D721Med (cell line): Measurements from ENCODE around the gene TM6SF1.

ENCODE experiments used
- DNase-seq: peaks from one replicate; pipeline ENCODE4 v3.0.0; 2011; ENCODE audit warnings: low spot score; ENCODE audit not compliant: insufficient read length
- FAIRE-seq: peaks from 2 replicates; lab custom pipeline; 2011; peaks lifted over from hg19 to GRCh38; lab: Jason Lieb, UNC
- TF ChIP-seq, protein P1 (sequence below): IDR thresholded peaks from 2 replicates; pipeline ENCODE4 v1.5.1; 2012; ENCODE audit warnings: mild to moderate bottlenecking, control low read depth; ENCODE audit not compliant: insufficient read depth; ENCODE audit errors: missing control alignments

The TM6SF1 gene

DNA sequence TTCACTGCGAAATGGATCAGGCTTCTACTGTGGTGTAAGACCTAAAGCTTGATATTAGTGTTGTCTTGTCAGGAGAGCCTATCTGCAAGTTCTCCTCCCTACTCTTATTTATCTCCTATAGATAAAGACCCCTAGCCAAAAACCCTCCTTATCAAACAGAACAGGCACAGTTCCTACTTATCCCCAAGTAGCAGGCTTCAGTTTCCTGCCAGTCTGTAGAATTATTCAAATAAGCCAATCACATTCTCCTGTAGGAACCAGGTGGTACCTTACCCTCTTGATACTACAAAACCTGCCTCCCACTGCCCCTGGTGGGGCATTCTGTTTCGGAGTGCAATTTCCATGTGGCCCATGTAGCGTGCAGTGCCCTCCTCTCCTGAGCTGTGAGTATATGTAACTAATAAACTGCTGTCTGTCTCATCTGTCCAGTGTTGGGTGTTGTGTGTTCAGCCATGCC is 71.5 kb downstream of the TM6SF1 start:
- no peak for DNase-seq
- FAIRE-seq, result peak; percentile 71
- TF ChIP-seq, protein P1, sequence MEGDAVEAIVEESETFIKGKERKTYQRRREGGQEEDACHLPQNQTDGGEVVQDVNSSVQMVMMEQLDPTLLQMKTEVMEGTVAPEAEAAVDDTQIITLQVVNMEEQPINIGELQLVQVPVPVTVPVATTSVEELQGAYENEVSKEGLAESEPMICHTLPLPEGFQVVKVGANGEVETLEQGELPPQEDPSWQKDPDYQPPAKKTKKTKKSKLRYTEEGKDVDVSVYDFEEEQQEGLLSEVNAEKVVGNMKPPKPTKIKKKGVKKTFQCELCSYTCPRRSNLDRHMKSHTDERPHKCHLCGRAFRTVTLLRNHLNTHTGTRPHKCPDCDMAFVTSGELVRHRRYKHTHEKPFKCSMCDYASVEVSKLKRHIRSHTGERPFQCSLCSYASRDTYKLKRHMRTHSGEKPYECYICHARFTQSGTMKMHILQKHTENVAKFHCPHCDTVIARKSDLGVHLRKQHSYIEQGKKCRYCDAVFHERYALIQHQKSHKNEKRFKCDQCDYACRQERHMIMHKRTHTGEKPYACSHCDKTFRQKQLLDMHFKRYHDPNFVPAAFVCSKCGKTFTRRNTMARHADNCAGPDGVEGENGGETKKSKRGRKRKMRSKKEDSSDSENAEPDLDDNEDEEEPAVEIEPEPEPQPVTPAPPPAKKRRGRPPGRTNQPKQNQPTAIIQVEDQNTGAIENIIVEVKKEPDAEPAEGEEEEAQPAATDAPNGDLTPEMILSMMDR, result no peak

DNA sequence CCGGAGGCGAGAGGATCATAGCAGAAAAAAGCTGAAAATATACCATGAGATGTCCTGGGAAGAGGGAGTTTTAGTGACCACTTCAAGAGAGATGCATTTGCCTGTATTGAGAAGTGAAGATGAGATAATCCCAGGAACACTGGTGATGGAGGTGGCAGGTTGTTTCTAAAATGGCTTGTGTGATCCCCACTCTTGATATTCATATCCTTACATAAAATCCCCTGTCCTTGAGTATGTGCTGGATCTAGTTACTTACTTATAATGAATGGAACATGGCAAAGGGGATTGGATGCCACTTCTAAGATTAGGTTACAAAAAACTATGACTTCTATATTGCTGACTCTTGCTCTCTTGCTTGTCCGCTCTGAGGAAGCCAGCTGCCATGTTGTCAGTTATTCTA is 78.1 kb downstream of the TM6SF1 start:
- DNase-seq (no peak), FAIRE-seq (no peak)
- TF ChIP-seq, protein P1, result no peak
